ENCODE measurements around the gene SV2A.
"Not testable (repeated sequence)": the region's sequence is repeated elsewhere in the genome, so short reads cannot be mapped to it uniquely, and the experiment has no call there.

The SV2A gene

GRCh38 chr1:149886396-149887195 lies 31.0 kb downstream of the SV2A start:
- peak; percentile 68 for DNase-seq (ENCODE audit: low read depth)

GRCh38 chr1:149886121-149886395 lies 31.6 kb downstream of the SV2A start:
- DNase-seq (ENCODE audit: low read depth) = not testable (repeated sequence)

GRCh38 chr1:149885339-149886120 lies 32.1 kb downstream of the SV2A start:
- DNase-seq (ENCODE audit: low read depth) = peak; percentile 34

GRCh38 chr1:149884433-149885338 lies 33.0 kb downstream of the SV2A start:
- no peak for DNase-seq (ENCODE audit: low read depth)

GRCh38 chr1:149883598-149884247 lies 33.9 kb downstream of the SV2A start:
- DNase-seq (ENCODE audit: low read depth) = no peak

- no peak for DNase-seq (ENCODE audit: low read depth)
These were observed 35.8 kb downstream of the SV2A start for GRCh38 chr1:149881876-149882275.

GRCh38 chr1:149879556-149879955 lies 38.1 kb downstream of the SV2A start:
- DNase-seq (ENCODE audit: low read depth) = no peak

GRCh38 chr1:149877211-149877946 lies 40.3 kb downstream of the SV2A start:
- no peak for DNase-seq (ENCODE audit: low read depth)

- DNase-seq (ENCODE audit: low read depth) = not testable (repeated sequence)
These were observed 44.6 kb downstream of the SV2A start for GRCh38 chr1:149873060-149873459.

- DNase-seq (ENCODE audit: low read depth) = not testable (repeated sequence)
These were observed 50.8 kb downstream of the SV2A start for GRCh38 chr1:149866887-149867286.

- DNase-seq (ENCODE audit: low read depth) = not testable (repeated sequence)
These were observed 56.1 kb downstream of the SV2A start for GRCh38 chr1:149861497-149862054.

GRCh38 chr1:149860684-149861496 lies 56.8 kb downstream of the SV2A start:
- not testable (repeated sequence) for DNase-seq (ENCODE audit: low read depth)

- not testable (repeated sequence) for DNase-seq (ENCODE audit: low read depth)
These were observed 57.4 kb downstream of the SV2A start for GRCh38 chr1:149860271-149860670.

All from stimulated activated CD8-positive, alpha-beta memory T cell treated with anti-CD3 and anti-CD28 coated beads, Interleukin-15, amount 100 ng/mL, for 1 hour (primary cell).